Type B pancreatic cell (in vitro differentiated cells): ENCODE results near the gene EIF4G3. TPM values are rescaled to one million over a fixed set of nuclear protein-coding genes. Genes with fewer than 3 reads are reported as not detected.

ENCODE experiments used
- DNase-seq: peaks from one replicate; pipeline ENCODE4 v3.0.0; 2021; ENCODE audit warnings: mixed read lengths; ENCODE audit not compliant: unreplicated experiment; ENCODE audit errors: extremely low spot score
- H3K27ac Mint-ChIP-seq: 2 replicates; pipeline ENCODE4 v1.8.0; 2021; ENCODE audit warnings: mild to moderate bottlenecking, mixed read lengths
- H3K27me3 Mint-ChIP-seq: 2 replicates; pipeline ENCODE4 v1.8.0; 2021; ENCODE audit warnings: mixed read lengths
- H3K36me3 Mint-ChIP-seq: 2 replicates; pipeline ENCODE4 v1.8.0; 2021; ENCODE audit warnings: mixed read lengths
- H3K4me1 Mint-ChIP-seq: one replicate; pipeline ENCODE4 v1.8.0; 2021; ENCODE audit warnings: mixed read lengths; ENCODE audit not compliant: unreplicated experiment
- H3K4me3 Mint-ChIP-seq: 2 replicates; pipeline ENCODE4 v1.8.0; 2021; ENCODE audit warnings: mild to moderate bottlenecking, mixed read lengths
- H3K9me3 Mint-ChIP-seq: 2 replicates; pipeline ENCODE4 v1.8.0; 2021; ENCODE audit warnings: mixed read lengths
- CTCF ChIP-seq: fragments of 200-600 bp; sonication (generic); conservative IDR thresholded peaks from 2 replicates; pipeline ENCODE4 v1.5.0; 2021; ENCODE audit warnings: antibody characterized with exemption, mild to moderate bottlenecking
- total RNA-seq: library from RNA; stranded (reverse); gene quantifications from 2 replicates; pipeline ENCODE4 v1.2.1, GENCODE V29; 2021; ENCODE audit warnings: low replicate concordance

The EIF4G3 gene
- total RNA-seq, 1 donor from 2014 or later = 71.5 TPM

- no peak for TF ChIP-seq CTCF
- no peak for DNase-seq
- H3K27ac Mint-ChIP-seq = no peak overlapping the region
- peaks cover 4% of the 10 kb centered on the region for H3K36me3 Mint-ChIP-seq
- no peak overlapping the region for H3K4me3 Mint-ChIP-seq
- no peaks in the 10 kb centered on the region for H3K9me3 Mint-ChIP-seq
- peaks cover 7% of the 10 kb centered on the region for H3K4me1 Mint-ChIP-seq
- H3K27me3 Mint-ChIP-seq = no peaks in the 10 kb centered on the region
Measured at GRCh38 chr1:20988943-20989342, 187.8 kb downstream of the EIF4G3 start.

- Mint-ChIP-seq H3K4me3 (no peak overlapping the region), H3K27me3 (no peaks in the 10 kb centered on the region), H3K36me3 (peaks cover 4% of the 10 kb centered on the region), H3K4me1 (peaks cover 7% of the 10 kb centered on the region), H3K27ac (peak overlapping the region; percentile 24), H3K9me3 (no peaks in the 10 kb centered on the region)
- no peak for TF ChIP-seq CTCF
- no peak for DNase-seq
Measured at GRCh38 chr1:20987831-20988825, 188.6 kb downstream of the EIF4G3 start.

GRCh38 chr1:20983297-20983889, 193.3 kb downstream of the EIF4G3 start:
- H3K9me3 Mint-ChIP-seq = no peaks in the 10 kb centered on the region
- no peak overlapping the region for H3K27ac Mint-ChIP-seq
- H3K4me1 Mint-ChIP-seq = peaks cover 9% of the 10 kb centered on the region
- DNase-seq = no peak
- peaks cover 14% of the 10 kb centered on the region for H3K36me3 Mint-ChIP-seq
- H3K4me3 Mint-ChIP-seq = no peak overlapping the region
- TF ChIP-seq CTCF = no peak
- H3K27me3 Mint-ChIP-seq = no peaks in the 10 kb centered on the region

GRCh38 chr1:20982316-20982715, 194.4 kb downstream of the EIF4G3 start:
- no peaks in the 10 kb centered on the region for H3K27me3 Mint-ChIP-seq

GRCh38 chr1:20981915-20982314, 194.8 kb downstream of the EIF4G3 start:
- H3K9me3 Mint-ChIP-seq = no peaks in the 10 kb centered on the region
- H3K4me1 Mint-ChIP-seq = peaks cover 9% of the 10 kb centered on the region
- no peak for DNase-seq
- no peak overlapping the region for H3K4me3 Mint-ChIP-seq
- H3K36me3 Mint-ChIP-seq = peaks cover 14% of the 10 kb centered on the region
- TF ChIP-seq CTCF = peak; percentile 33
- H3K27ac Mint-ChIP-seq = no peak overlapping the region
- no peaks in the 10 kb centered on the region for H3K27me3 Mint-ChIP-seq

More at GRCh38 chr1:20982316-20982715, 194.4 kb downstream of the EIF4G3 start:
- Mint-ChIP-seq H3K36me3 (peaks cover 14% of the 10 kb centered on the region), H3K9me3 (no peaks in the 10 kb centered on the region), H3K27ac (no peak overlapping the region), H3K4me3 (no peak overlapping the region), H3K4me1 (peaks cover 9% of the 10 kb centered on the region)
- DNase-seq = no peak
- no peak for TF ChIP-seq CTCF
